HepG2 (cell line): Measurements from ENCODE around the gene SERPINI1. TPM values are rescaled to one million over a fixed set of nuclear protein-coding genes. Genes with fewer than 3 reads are reported as not detected.

Source experiments
- ATAC-seq: fragments of 200-7000 bp; cut with Tn5 transposase; 3 replicates; pipeline ENCODE4 v1.9.1; 2020; ENCODE audit warnings: mild to moderate bottlenecking, moderate library complexity
- BruUV-seq: library from RNA; stranded (reverse); fragments of 400-500 nt; replicated peaks from 2 replicates; lab custom pipeline; 2021; lab: Mats Ljungman, UMichigan
- CTCF ChIA-PET: fragments of 300-600 bp; formaldehyde crosslinking; extraction: SDS; loops from one replicate; lab custom pipeline; 2021; ENCODE audit warnings: low total read pairs, inconsistent platforms, low intra/inter-chr PET ratio; lab: Yijun Ruan, JAX
- POLR2A ChIA-PET: fragments of 350-600 bp; sonication (Branson Sonifier 250); formaldehyde crosslinking; loops from one replicate; lab custom pipeline; 2020; ENCODE audit warnings: antibody characterized with exemption, inconsistent platforms; lab: Yijun Ruan, JAX
- DNase-seq: peaks from one replicate; pipeline ENCODE4 v3.0.0-alpha.2; 2015; ENCODE audit warnings: low spot score
- FAIRE-seq: peaks from 3 replicates; lab custom pipeline; 2011; peaks lifted over from hg19 to GRCh38; lab: Jason Lieb, UNC
- H2AFZ ChIP-seq: one replicate; pipeline ENCODE4 v1.6.1; 2011; ENCODE audit warnings: low read length, inconsistent platforms
- H3K27ac ChIP-seq: fragments of 300-600 bp; 3 replicates; pipeline ENCODE4 v1.8.0; 2011; ENCODE audit warnings: mixed run types, mild to moderate bottlenecking, mixed read lengths, low read length, inconsistent platforms; ENCODE audit not compliant: insufficient read depth; ENCODE audit errors: extremely low read length
- H3K27me3 ChIP-seq, 2 experiments: fragments of 200-600 bp in 1 of 2; 2 replicates in 1 of 2; 3 replicates in 1 of 2; pipeline versions ENCODE4 v1.6.0 to v1.8.0; 2011; ENCODE audit warnings: low read length in 2 of 2, mild to moderate bottlenecking in 2 of 2, moderate library complexity in 2 of 2, inconsistent platforms in 1 of 2; ENCODE audit not compliant: insufficient read depth in 2 of 2, control insufficient read depth in 1 of 2
- H3K36me3 ChIP-seq, 2 experiments: fragments of 200-600 bp in 1 of 2; replicated peaks in 1 of 2; 2 replicates in 1 of 2; 3 replicates in 1 of 2; pipeline versions ENCODE4 v1.5.1 to v1.8.0; 2011; ENCODE audit warnings: low read length in 2 of 2, inconsistent platforms in 1 of 2; ENCODE audit not compliant: insufficient read depth in 2 of 2, control insufficient read depth in 1 of 2
- H3K4me1 ChIP-seq: 2 replicates; pipeline ENCODE4 v1.5.1; 2012; ENCODE audit warnings: low read length, inconsistent platforms; ENCODE audit not compliant: insufficient read depth
- H3K4me2 ChIP-seq: 2 replicates; pipeline ENCODE4 v1.6.0; 2011; ENCODE audit warnings: low read depth, low read length, inconsistent platforms
- H3K4me3 ChIP-seq, 3 experiments: fragments of 200-600 bp in 1 of 3; sonication (generic), shearing (Covaris generic) in 1 of 3; replicated peaks in 1 of 3; 2 replicates each; pipeline ENCODE4 v1.5.1; 2011 to 2016; ENCODE audit warnings: low read length in 3 of 3, inconsistent platforms in 2 of 3, low read depth in 2 of 3, mild to moderate bottlenecking in 2 of 3, control low read depth in 1 of 3, mixed read lengths in 1 of 3; ENCODE audit not compliant: insufficient read depth in 1 of 3
- H3K79me2 ChIP-seq: one replicate; pipeline ENCODE4 v1.6.1; 2011; ENCODE audit warnings: low read length, inconsistent platforms; ENCODE audit not compliant: insufficient read depth
- H3K9ac ChIP-seq: 2 replicates; pipeline ENCODE4 v1.6.0; 2011; ENCODE audit warnings: mild to moderate bottlenecking, low read depth, low read length, inconsistent platforms; ENCODE audit not compliant: insufficient read depth
- H3K9me3 ChIP-seq: 2 replicates; pipeline ENCODE4 v1.5.1; 2012; ENCODE audit warnings: mild to moderate bottlenecking, low read length
- H4K20me1 ChIP-seq: 2 replicates; pipeline ENCODE4 v1.6.0; 2011; ENCODE audit warnings: inconsistent platforms, mild to moderate bottlenecking, low read length, moderate library complexity; ENCODE audit not compliant: insufficient read depth
- HHEX ChIP-seq: IDR thresholded peaks from 2 replicates; pipeline ENCODE4 v1.6.1; 2016; ENCODE audit warnings: control low read depth
- KLF16 ChIP-seq, 2 experiments: sonication (generic) in 1 of 2; formaldehyde crosslinking in 1 of 2; IDR thresholded peaks; 2 replicates each; pipeline versions ENCODE4 v1.6.1 to v1.8.0; 2016 to 2023; ENCODE audit warnings: missing genetic modification reagents in 2 of 2, missing compliant biosample characterization in 1 of 2
- RBM22 ChIP-seq: fragments of 200-400 bp; formaldehyde crosslinking; optimal IDR thresholded peaks from 2 replicates; pipeline ENCODE3; 2017; ENCODE audit warnings: mild to moderate bottlenecking, low read length, moderate library complexity
- RFX5 ChIP-seq: IDR thresholded peaks from 2 replicates; pipeline ENCODE4 v1.6.1; 2011; ENCODE audit warnings: low read depth, low read length, improper control_type of control experiment
- ZNF136 ChIP-seq: sonication (generic); formaldehyde crosslinking; IDR thresholded peaks from 2 replicates; pipeline ENCODE4 v1.8.1; 2022; ENCODE audit warnings: low read depth, mild to moderate bottlenecking, moderate library complexity, missing genetic modification reagents
- ZNF567 ChIP-seq: sonication (generic); formaldehyde crosslinking; IDR thresholded peaks from 2 replicates; pipeline ENCODE4 v1.8.1; 2023; ENCODE audit warnings: mild to moderate bottlenecking, missing genetic modification reagents, borderline replicate concordance
- ZNF724P ChIP-seq: sonication (generic); formaldehyde crosslinking; IDR thresholded peaks from 2 replicates; pipeline ENCODE4 v1.8.0; 2022; ENCODE audit warnings: missing genetic modification reagents, borderline replicate concordance
- ZNF746 ChIP-seq: sonication (generic); formaldehyde crosslinking; IDR thresholded peaks from 2 replicates; pipeline ENCODE4 v1.8.0; 2022; ENCODE audit warnings: mild to moderate bottlenecking, missing genetic modification reagents
- WGBS: methylation state at CpG from one replicate; pipeline ENCODE4 v1.1.6; 2017; ENCODE audit warnings: low lambda C conversion rate; 5-methylcytosine and 5-hydroxymethylcytosine counted together
- in situ Hi-C: cut with HindIII; loops from 2 replicates; pipeline ENCODE4 v1.10.0; 2017; ENCODE audit warnings: low pct_unique_long_range_greater_than_20kb; ENCODE audit not compliant: extremely low pct_ligation_motif_present
- intact Hi-C: fragments of 100-400 bp; cut with micrococcal nuclease; formaldehyde crosslinking; loops from one replicate; pipeline ENCODE4 v1.10.0; 2022; ENCODE audit not compliant: unreplicated experiment
- polyA plus RNA-seq, 8 experiments: library from polyadenylated mRNA; depleted of rRNA in 3 of 8; stranded (reverse) in 7 of 8; unstranded in 1 of 8; fragments of >200 nt; fragmentation: Illumina TruSeq in 4 of 8; extraction: Trizol in 4 of 8; gene quantifications; 2 replicates each; pipeline versions ENCODE4 v1.2.1 to v1.2.3, GENCODE V29; 2011 to 2016; ENCODE audit warnings: low read depth in 4 of 8, missing spikeins in 1 of 8, mixed read lengths in 1 of 8; ENCODE audit not compliant: insufficient read depth in 1 of 8
- total RNA-seq, 5 experiments: library from RNA; depleted of rRNA; stranded (reverse); fragments of >200 nt; fragmentation: Illumina TruSeq; extraction: Trizol; gene quantifications; 2 replicates each; pipeline ENCODE4 v1.2.3, GENCODE V29; 2016; ENCODE audit warnings: low read depth in 1 of 5
- TF ChIP-seq, protein P1 (sequence below): sonication (generic); formaldehyde crosslinking; IDR thresholded peaks from 2 replicates; pipeline ENCODE4 v1.4.0; 2020; ENCODE audit warnings: missing genetic modification reagents, borderline replicate concordance
- TF ChIP-seq, protein P2 (sequence below): sonication (generic); formaldehyde crosslinking; IDR thresholded peaks from 2 replicates; pipeline ENCODE4 v1.4.0; 2020; ENCODE audit warnings: missing genetic modification reagents

The SERPINI1 gene
- total and polyA plus RNA-seq, 2 of the 13 experiments (the other 11 are each of a cell fraction or from before 2014, with no cell fraction given): 14.7 to 58.0 TPM

DNA sequence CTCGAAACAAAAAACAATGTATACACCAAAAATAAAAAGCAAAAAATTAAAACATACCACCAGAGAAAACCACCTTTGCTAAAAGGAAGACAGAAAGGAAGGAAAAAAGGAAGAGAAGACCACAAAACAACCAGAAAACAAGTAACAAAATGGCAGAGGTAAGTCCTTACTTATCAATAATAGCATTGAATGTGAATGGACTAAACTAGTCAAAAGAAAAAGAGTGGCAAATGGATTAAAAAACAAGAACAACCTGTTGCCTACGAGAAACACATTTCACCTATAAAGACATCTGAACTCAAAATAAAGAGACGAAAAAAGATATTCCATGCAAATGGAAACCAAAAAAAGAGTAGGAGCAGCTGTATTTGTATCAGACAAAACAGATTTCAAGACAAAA is 23.1 kb upstream of the SERPINI1 start:
- FAIRE-seq: no peak
- Histone ChIP-seq H3K79me2 (peaks cover 62% of the 10 kb centered on the region), H3K9me3 (no peaks in the 10 kb centered on the region), H3K36me3 (peaks cover 9 to 29% of the 10 kb centered on the region in 2 experiments)
- POLR2A ChIA-PET: no interaction called here
- intact Hi-C loops: no loop called here
- no peak for TF ChIP-seq ZNF724P (CRISPR knock-in tag)
- TF ChIP-seq ZNF746 (CRISPR knock-in tag): no peak
- no peak for TF ChIP-seq RFX5
- no peak for TF ChIP-seq RBM22
- TF ChIP-seq, protein P1, sequence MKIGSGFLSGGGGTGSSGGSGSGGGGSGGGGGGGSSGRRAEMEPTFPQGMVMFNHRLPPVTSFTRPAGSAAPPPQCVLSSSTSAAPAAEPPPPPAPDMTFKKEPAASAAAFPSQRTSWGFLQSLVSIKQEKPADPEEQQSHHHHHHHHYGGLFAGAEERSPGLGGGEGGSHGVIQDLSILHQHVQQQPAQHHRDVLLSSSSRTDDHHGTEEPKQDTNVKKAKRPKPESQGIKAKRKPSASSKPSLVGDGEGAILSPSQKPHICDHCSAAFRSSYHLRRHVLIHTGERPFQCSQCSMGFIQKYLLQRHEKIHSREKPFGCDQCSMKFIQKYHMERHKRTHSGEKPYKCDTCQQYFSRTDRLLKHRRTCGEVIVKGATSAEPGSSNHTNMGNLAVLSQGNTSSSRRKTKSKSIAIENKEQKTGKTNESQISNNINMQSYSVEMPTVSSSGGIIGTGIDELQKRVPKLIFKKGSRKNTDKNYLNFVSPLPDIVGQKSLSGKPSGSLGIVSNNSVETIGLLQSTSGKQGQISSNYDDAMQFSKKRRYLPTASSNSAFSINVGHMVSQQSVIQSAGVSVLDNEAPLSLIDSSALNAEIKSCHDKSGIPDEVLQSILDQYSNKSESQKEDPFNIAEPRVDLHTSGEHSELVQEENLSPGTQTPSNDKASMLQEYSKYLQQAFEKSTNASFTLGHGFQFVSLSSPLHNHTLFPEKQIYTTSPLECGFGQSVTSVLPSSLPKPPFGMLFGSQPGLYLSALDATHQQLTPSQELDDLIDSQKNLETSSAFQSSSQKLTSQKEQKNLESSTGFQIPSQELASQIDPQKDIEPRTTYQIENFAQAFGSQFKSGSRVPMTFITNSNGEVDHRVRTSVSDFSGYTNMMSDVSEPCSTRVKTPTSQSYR (CRISPR knock-in tag): no peak
- no peak for TF ChIP-seq ZNF136
- no peak for TF ChIP-seq HHEX
- TF ChIP-seq, protein P2, sequence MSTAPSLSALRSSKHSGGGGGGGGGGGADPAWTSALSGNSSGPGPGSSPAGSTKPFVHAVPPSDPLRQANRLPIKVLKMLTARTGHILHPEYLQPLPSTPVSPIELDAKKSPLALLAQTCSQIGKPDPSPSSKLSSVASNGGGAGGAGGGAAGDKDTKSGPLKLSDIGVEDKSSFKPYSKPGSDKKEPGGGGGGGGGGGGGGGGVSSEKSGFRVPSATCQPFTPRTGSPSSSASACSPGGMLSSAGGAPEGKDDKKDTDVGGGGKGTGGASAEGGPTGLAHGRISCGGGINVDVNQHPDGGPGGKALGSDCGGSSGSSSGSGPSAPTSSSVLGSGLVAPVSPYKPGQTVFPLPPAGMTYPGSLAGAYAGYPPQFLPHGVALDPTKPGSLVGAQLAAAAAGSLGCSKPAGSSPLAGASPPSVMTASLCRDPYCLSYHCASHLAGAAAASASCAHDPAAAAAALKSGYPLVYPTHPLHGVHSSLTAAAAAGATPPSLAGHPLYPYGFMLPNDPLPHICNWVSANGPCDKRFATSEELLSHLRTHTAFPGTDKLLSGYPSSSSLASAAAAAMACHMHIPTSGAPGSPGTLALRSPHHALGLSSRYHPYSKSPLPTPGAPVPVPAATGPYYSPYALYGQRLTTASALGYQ (CRISPR knock-in tag): no peak
- no peak for TF ChIP-seq ZNF567
- no peak for TF ChIP-seq KLF16 (CRISPR knock-in tag; IDR thresholded peaks at IDR 0.05)
- TF ChIP-seq, all 625 proteins: peak for 0
- 97% methylated on average over 3 of the region's 3 CpGs for WGBS
- no peak overlapping the region for H3K4me3 ChIP-seq
- H3K4me2 ChIP-seq: no peak overlapping the region
- no TSS peak for BruUV-seq
- no peak overlapping the region for H2AFZ ChIP-seq
- H4K20me1 ChIP-seq: 0 out of 2 replicates have a peak, but pooled peaks cover 4% of the 10 kb centered on the region
- peaks cover 9% of the 10 kb centered on the region for H3K4me1 ChIP-seq
- H3K27ac ChIP-seq: no peak overlapping the region
- in situ Hi-C loops: no loop called here
- DNase-seq (no peak), ATAC-seq (no peak)
- H3K9ac ChIP-seq: no peak overlapping the region
- CTCF ChIA-PET: no interaction called here
- no peaks in the 10 kb centered on the region for H3K27me3 ChIP-seq
